ENCODE data around the gene PARD3. TPM values are rescaled to one million over a fixed set of nuclear protein-coding genes. Genes with fewer than 3 reads are reported as not detected.

PARD3 gene
- total RNA-seq, 1 experiment from 2014 or later = 57.4 TPM

GRCh38 chr10:34183016-34183796 lies 631.9 kb downstream of the PARD3 start:
- Histone ChIP-seq H3K4me1 (replicated peaks; ENCODE audit: insufficient read depth) (peaks cover 10% of the 10 kb centered on the region; the same call in 1 of the 2 replicates), H4K20me1 (ENCODE audit: insufficient read depth) (no peaks in the 10 kb centered on the region), H3K9me2 (ENCODE audit: insufficient read depth) (no peaks in the 10 kb centered on the region), H3K27ac (no peak overlapping the region), H2AFZ (no peak overlapping the region), H3K4me2 (no peak overlapping the region), H3K4me3 (no peak overlapping the region), H3F3A (ENCODE audit: insufficient read depth, low read depth) (no peaks in the 10 kb centered on the region), H3K27me3 (ENCODE audit: insufficient read depth, low read depth) (no peaks in the 10 kb centered on the region), H3K36me3 (ENCODE audit: low read depth) (no peaks in the 10 kb centered on the region), H3K79me2 (ENCODE audit: low read depth) (no peaks in the 10 kb centered on the region), H3K9me3 (ENCODE audit: insufficient read depth, low read depth) (no peaks in the 10 kb centered on the region)
- CTCF ChIA-PET = no interaction called here
- intact Hi-C loops (cut with micrococcal nuclease; ENCODE audit: unreplicated experiment) = no loop called here
- POLR2A ChIA-PET (ENCODE audit: unreplicated experiment) = no interaction called here
- BruUV-seq (replicated peaks) = no TSS peak
- no peak for DNase-seq
- TF ChIP-seq EZH2 (IDR thresholded peaks at IDR 0.05; ENCODE audit: low read depth) (no peak), CTCF (conservative IDR thresholded peaks at IDR 0.05) (no peak)

- intact Hi-C loops (cut with micrococcal nuclease; ENCODE audit: unreplicated experiment) = no loop called here
- peaks cover 10% of the 10 kb centered on the region; the same call in 1 of the 2 replicates for H3K4me1 ChIP-seq (replicated peaks; ENCODE audit: insufficient read depth)
- TF ChIP-seq EZH2 (IDR thresholded peaks at IDR 0.05; ENCODE audit: low read depth) = no peak
- TF ChIP-seq CTCF (conservative IDR thresholded peaks at IDR 0.05) = no peak
- H3F3A ChIP-seq (ENCODE audit: insufficient read depth, low read depth) = no peaks in the 10 kb centered on the region
- CTCF ChIA-PET = no interaction called here
- no peaks in the 10 kb centered on the region for H4K20me1 ChIP-seq (ENCODE audit: insufficient read depth)
- POLR2A ChIA-PET (ENCODE audit: unreplicated experiment) = no interaction called here
- no peak overlapping the region for H3K27ac ChIP-seq
- no peak overlapping the region for H3K4me3 ChIP-seq
- no peaks in the 10 kb centered on the region for H3K9me2 ChIP-seq (ENCODE audit: insufficient read depth)
- H3K4me2 ChIP-seq = no peak overlapping the region
- no peaks in the 10 kb centered on the region for H3K9me3 ChIP-seq (ENCODE audit: insufficient read depth, low read depth)
- no TSS peak for BruUV-seq (replicated peaks)
- H3K36me3 ChIP-seq (ENCODE audit: low read depth) = no peaks in the 10 kb centered on the region
- H2AFZ ChIP-seq = no peak overlapping the region
- H3K79me2 ChIP-seq (ENCODE audit: low read depth) = no peaks in the 10 kb centered on the region
- no peak for DNase-seq
- no peaks in the 10 kb centered on the region for H3K27me3 ChIP-seq (ENCODE audit: insufficient read depth, low read depth)
These were observed 633.4 kb downstream of the PARD3 start for GRCh38 chr10:34181553-34182300.

GRCh38 chr10:34180749-34181148 lies 634.3 kb downstream of the PARD3 start:
- H3K4me2 ChIP-seq = no peak overlapping the region
- H3F3A ChIP-seq (ENCODE audit: insufficient read depth, low read depth) = no peaks in the 10 kb centered on the region
- peaks cover 10% of the 10 kb centered on the region; the same call in 1 of the 2 replicates for H3K4me1 ChIP-seq (replicated peaks; ENCODE audit: insufficient read depth)
- no peak for DNase-seq
- no peaks in the 10 kb centered on the region for H3K9me2 ChIP-seq (ENCODE audit: insufficient read depth)
- TF ChIP-seq CTCF (conservative IDR thresholded peaks at IDR 0.05) (no peak), EZH2 (IDR thresholded peaks at IDR 0.05; ENCODE audit: low read depth) (no peak)
- no peaks in the 10 kb centered on the region for H3K36me3 ChIP-seq (ENCODE audit: low read depth)
- H2AFZ ChIP-seq = no peak overlapping the region
- H4K20me1 ChIP-seq (ENCODE audit: insufficient read depth) = no peaks in the 10 kb centered on the region
- intact Hi-C loops (cut with micrococcal nuclease; ENCODE audit: unreplicated experiment) = no loop called here
- no peak overlapping the region for H3K27ac ChIP-seq
- POLR2A ChIA-PET (ENCODE audit: unreplicated experiment) = no interaction called here
- CTCF ChIA-PET = no interaction called here
- H3K79me2 ChIP-seq (ENCODE audit: low read depth) = no peaks in the 10 kb centered on the region
- H3K4me3 ChIP-seq = no peak overlapping the region
- no TSS peak for BruUV-seq (replicated peaks)
- no peaks in the 10 kb centered on the region for H3K9me3 ChIP-seq (ENCODE audit: insufficient read depth, low read depth)
- H3K27me3 ChIP-seq (ENCODE audit: insufficient read depth, low read depth) = no peaks in the 10 kb centered on the region
